SK-N-SH (cell line): ENCODE measurements around the gene VPS11. TPM values are rescaled to one million over a fixed set of nuclear protein-coding genes. Genes with fewer than 3 reads are reported as not detected.
"Not testable (repeated sequence)": the region's sequence is repeated elsewhere in the genome, so short reads cannot be mapped to it uniquely, and the experiment has no call there.

Source experiments
- CTCF ChIA-PET: fragments of 300-600, 350-600 bp; formaldehyde crosslinking; extraction: SDS; loops from one replicate; lab custom pipeline; 2021; lab: Yijun Ruan, JAX
- POLR2A ChIA-PET: fragments of 350-600 bp; sonication (Branson Sonifier 250); formaldehyde crosslinking; extraction: SDS; loops from one replicate; lab custom pipeline; 2020; ENCODE audit warnings: antibody characterized with exemption, inconsistent platforms; lab: Yijun Ruan, JAX
- DNase-seq: peaks from one replicate; pipeline ENCODE4 v3.0.0; 2012
- H2AFZ ChIP-seq: fragments of 200-600 bp; sonication (generic); 2 replicates; pipeline ENCODE4 v1.8.1; 2016; ENCODE audit warnings: antibody characterized with exemption, mild to moderate bottlenecking, low read depth
- H3F3A ChIP-seq: fragments of 200-600 bp; sonication (generic); replicated peaks from 2 replicates; pipeline ENCODE3; 2016; ENCODE audit warnings: antibody characterized with exemption, mild to moderate bottlenecking; ENCODE audit not compliant: insufficient read depth
- H3K27ac ChIP-seq, 2 experiments: fragments of 200-500 bp in 1 of 2; fragments of 200-600 bp in 1 of 2; sonication (Bioruptor generic) in 1 of 2; sonication (generic), shearing (Covaris generic) in 1 of 2; 2 replicates each; pipeline versions ENCODE4 v1.5.1 to v1.6.1; 2014 to 2016; ENCODE audit warnings: low read depth in 2 of 2, inconsistent platforms in 1 of 2, low read length in 1 of 2, mild to moderate bottlenecking in 1 of 2, mixed read lengths in 1 of 2
- H3K27me3 ChIP-seq: fragments of 200-600 bp; sonication (generic), shearing (Covaris generic); 2 replicates; pipeline ENCODE4 v1.6.1; 2016; ENCODE audit warnings: mixed run types; ENCODE audit not compliant: insufficient read depth
- H3K36me3 ChIP-seq, 2 experiments: fragments of 200-500 bp in 1 of 2; fragments of 200-600 bp in 1 of 2; sonication (Bioruptor generic) in 1 of 2; sonication (generic) in 1 of 2; replicated peaks in 1 of 2; 2 replicates each; pipeline versions ENCODE3 to v1.5.1; 2014 to 2016; ENCODE audit warnings: low read length in 1 of 2, mild to moderate bottlenecking in 1 of 2; ENCODE audit not compliant: insufficient read depth in 2 of 2, control insufficient read depth in 1 of 2
- H3K4me1 ChIP-seq, 2 experiments: fragments of 200-500 bp in 1 of 2; fragments of 200-600 bp in 1 of 2; sonication (Bioruptor generic) in 1 of 2; sonication (generic), shearing (Covaris generic) in 1 of 2; 2 replicates each; pipeline versions ENCODE4 v1.5.1 to v1.6.1; 2014 to 2016; ENCODE audit warnings: low read depth in 1 of 2, low read length in 1 of 2, mixed run types in 1 of 2; ENCODE audit not compliant: insufficient read depth in 2 of 2, control insufficient read depth in 1 of 2
- H3K4me2 ChIP-seq: fragments of 200-600 bp; sonication (generic), shearing (Covaris generic); 2 replicates; pipeline ENCODE4 v1.6.1; 2017; ENCODE audit warnings: mixed run types
- H3K4me3 ChIP-seq, 2 experiments: fragments of 200-500 bp in 1 of 2; fragments of 200-600 bp in 1 of 2; sonication (Bioruptor generic) in 1 of 2; sonication (generic), shearing (Covaris generic) in 1 of 2; 2 replicates each; pipeline versions ENCODE4 v1.5.1 to v1.8.1; 2014 to 2016; ENCODE audit warnings: low read depth in 2 of 2, inconsistent platforms in 1 of 2, low read length in 1 of 2, mild to moderate bottlenecking in 1 of 2, mixed read lengths in 1 of 2, moderate library complexity in 1 of 2
- H3K79me2 ChIP-seq: fragments of 200-600 bp; sonication (generic); 2 replicates; pipeline ENCODE4 v1.8.1; 2017; ENCODE audit warnings: mild to moderate bottlenecking; ENCODE audit not compliant: insufficient read depth
- H3K9ac ChIP-seq: fragments of 200-600 bp; sonication (generic); 2 replicates; pipeline ENCODE4 v1.6.1; 2017; ENCODE audit warnings: mixed run types
- H3K9me2 ChIP-seq: fragments of 200-600 bp; sonication (generic); 2 replicates; pipeline ENCODE4 v1.6.1; 2017; ENCODE audit warnings: mixed run types
- H3K9me3 ChIP-seq: fragments of 200-600 bp; sonication (generic); 2 replicates; pipeline ENCODE4 v1.6.1; 2017; ENCODE audit warnings: mixed run types, mild to moderate bottlenecking, moderate library complexity
- H4K20me1 ChIP-seq: fragments of 200-600 bp; sonication (generic); 2 replicates; pipeline ENCODE4 v1.6.1; 2017; ENCODE audit warnings: mild to moderate bottlenecking, mixed run types; ENCODE audit not compliant: insufficient read depth
- CHD2 ChIP-seq: fragments of 150-350 bp; IDR thresholded peaks from 2 replicates; pipeline ENCODE4 v1.6.1; 2018; ENCODE audit warnings: low read length; ENCODE audit not compliant: partially characterized antibody
- ELF1 ChIP-seq: IDR thresholded peaks from 2 replicates; pipeline ENCODE4 v1.4.0; 2012
- EP300 ChIP-seq, 2 experiments: IDR thresholded peaks; 2 replicates each; pipeline versions ENCODE4 v1.4.0 to v1.6.1; 2012; ENCODE audit warnings: borderline replicate concordance in 1 of 2, low read depth in 1 of 2, low read length in 1 of 2
- FOSL2 ChIP-seq: IDR thresholded peaks from 2 replicates; pipeline ENCODE4 v1.4.0; 2012; ENCODE audit warnings: low read depth, mild to moderate bottlenecking, moderate library complexity, borderline replicate concordance
- FOXJ3 ChIP-seq: sonication (generic); formaldehyde crosslinking; IDR thresholded peaks from 2 replicates; pipeline ENCODE4 v1.5.1; 2020; ENCODE audit warnings: mild to moderate bottlenecking, missing genetic modification reagents
- FOXM1 ChIP-seq: IDR thresholded peaks from 2 replicates; pipeline ENCODE4 v1.4.0; 2012; ENCODE audit warnings: low read depth, mild to moderate bottlenecking
- MAX ChIP-seq: IDR thresholded peaks from 2 replicates; pipeline ENCODE4 v1.4.0; 2012; ENCODE audit warnings: low read depth
- MEF2A ChIP-seq: IDR thresholded peaks from 2 replicates; pipeline ENCODE4 v1.4.0; 2012; ENCODE audit warnings: low read depth, borderline replicate concordance
- POLR2AphosphoS5 ChIP-seq: IDR thresholded peaks from 2 replicates; pipeline ENCODE4 v1.6.1; 2012; ENCODE audit warnings: low read depth, low read length
- RFX5 ChIP-seq: IDR thresholded peaks from 2 replicates; pipeline ENCODE4 v1.6.1; 2012; ENCODE audit warnings: mild to moderate bottlenecking, improper control_type of control experiment, low read length
- RXRA ChIP-seq: IDR thresholded peaks from 2 replicates; pipeline ENCODE4 v1.4.0; 2012; ENCODE audit warnings: low read depth, mild to moderate bottlenecking, borderline replicate concordance
- SIN3A ChIP-seq: IDR thresholded peaks from 2 replicates; pipeline ENCODE4 v1.6.1; 2012; ENCODE audit warnings: low read depth, mild to moderate bottlenecking, low read length, moderate library complexity, borderline replicate concordance
- TAF1 ChIP-seq: IDR thresholded peaks from 2 replicates; pipeline ENCODE4 v1.6.1; 2012; ENCODE audit warnings: low read depth, mild to moderate bottlenecking, low read length, moderate library complexity, borderline replicate concordance
- TCF12 ChIP-seq: IDR thresholded peaks from 2 replicates; pipeline ENCODE4 v1.4.0; 2012
- USF1 ChIP-seq: IDR thresholded peaks from 2 replicates; pipeline ENCODE4 v1.4.0; 2012; ENCODE audit warnings: low read depth, borderline replicate concordance
- WGBS: methylation state at CpG from one replicate; pipeline ENCODE4 v1.1.6; 2017; ENCODE audit warnings: low lambda C conversion rate; 5-methylcytosine and 5-hydroxymethylcytosine counted together
- polyA plus RNA-seq, 3 experiments: library from polyadenylated mRNA; depleted of rRNA; stranded (reverse); fragments of >200 nt; gene quantifications; 2 replicates each; pipeline ENCODE4 v1.2.3, GENCODE V29; 2012
- TF ChIP-seq, protein P1 (sequence below): fragments of 150-350 bp; IDR thresholded peaks from 2 replicates; pipeline ENCODE4 v1.6.1; 2016; ENCODE audit warnings: mild to moderate bottlenecking, low read depth, low read length
- TF ChIP-seq, protein P2 (sequence below): fragments of 200-600 bp; sonication (generic); IDR thresholded peaks from 2 replicates; pipeline ENCODE4 v1.6.1; 2017; ENCODE audit warnings: antibody characterized with exemption, mild to moderate bottlenecking, moderate library complexity
- TF ChIP-seq, protein P3 (sequence below): IDR thresholded peaks from 2 replicates; pipeline ENCODE4; 2012

The VPS11 gene
- polyA plus RNA-seq, 1 of the 3 experiments (the other 2 are of a cell fraction), result 14.8 TPM

GRCh38 chr11:119039471-119039870 is 28.1 kb upstream of the VPS11 start:
- H3K36me3 ChIP-seq, H3K4me1 ChIP-seq, POLR2A ChIA-PET, H4K20me1 ChIP-seq, CTCF ChIA-PET, H3K27me3 ChIP-seq, H3K79me2 ChIP-seq, H3F3A ChIP-seq, H3K4me2 ChIP-seq, H3K9me2 ChIP-seq, DNase-seq, H3K27ac ChIP-seq, H3K4me3 ChIP-seq, H3K9me3 ChIP-seq, H2AFZ ChIP-seq, H3K9ac ChIP-seq: not testable (repeated sequence)
- 84% methylated on average over 11 of the region's 11 CpGs for WGBS

DNA sequence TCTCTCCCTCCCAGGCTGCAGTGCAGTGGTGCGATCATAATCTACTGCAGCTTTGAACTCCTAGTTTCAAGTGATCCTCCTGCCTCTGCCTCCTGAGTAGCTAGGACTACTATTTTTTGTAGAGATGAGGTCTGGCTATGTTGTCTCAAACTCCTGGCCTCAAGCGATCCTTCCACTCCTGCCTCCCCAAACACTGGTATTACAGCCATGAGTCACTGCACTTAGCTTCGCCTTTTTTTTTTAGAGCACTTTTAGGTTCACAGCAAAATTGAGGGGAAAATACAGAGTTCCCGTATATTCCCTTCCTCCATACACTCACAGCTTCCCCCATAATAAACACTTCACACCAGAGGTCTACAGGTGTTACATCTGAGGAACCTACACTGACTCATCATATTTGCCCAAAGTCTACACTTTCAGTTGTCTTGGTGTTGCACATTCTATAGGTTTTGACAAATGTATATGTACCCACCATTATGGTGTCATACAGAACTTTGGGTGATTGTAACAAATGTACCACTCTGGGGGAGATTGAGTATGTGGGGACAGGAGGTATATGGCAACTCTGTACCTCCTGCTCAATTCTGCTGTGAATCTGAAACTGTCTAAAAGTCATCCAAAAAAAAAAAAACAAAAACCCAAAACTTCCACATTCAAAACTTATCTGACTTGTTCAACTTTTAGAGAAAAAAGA is 25.6 kb upstream of the VPS11 start:
- Histone ChIP-seq H3K9me3 (no peaks in the 10 kb centered on the region), H3K79me2 (no peaks in the 10 kb centered on the region), H3K4me3 (no peak overlapping the region), H3F3A (no peaks in the 10 kb centered on the region), H3K27ac (no peak overlapping the region), H3K9ac (no peak overlapping the region), H2AFZ (no peak overlapping the region), H4K20me1 (no peaks in the 10 kb centered on the region), H3K27me3 (no peaks in the 10 kb centered on the region), H3K4me1 (no peaks in the 10 kb centered on the region), H3K4me2 (no peak overlapping the region), H3K9me2 (no peaks in the 10 kb centered on the region), H3K36me3 (peaks cover 0 to 13% of the 10 kb centered on the region in 2 experiments)
- DNase-seq, result no peak
- 85% methylated on average over 4 of the region's 4 CpGs for WGBS
- ChIA-PET POLR2A (interaction anchor here (1.0 to 2.4 kb wide), 3 partner anchors 9 to 14 kb away, joined by 4 to 9 read pairs (median 4); no protein-coding TSS in a partner anchor), CTCF (interaction anchor here (0.7 to 1.6 kb wide), 2 partner anchors 16 to 23 kb away, joined by 3 to 4 read pairs; partner anchors contain the start of gene TRAPPC4)
- no peak for TF ChIP-seq MAX
- TF ChIP-seq, protein P1, sequence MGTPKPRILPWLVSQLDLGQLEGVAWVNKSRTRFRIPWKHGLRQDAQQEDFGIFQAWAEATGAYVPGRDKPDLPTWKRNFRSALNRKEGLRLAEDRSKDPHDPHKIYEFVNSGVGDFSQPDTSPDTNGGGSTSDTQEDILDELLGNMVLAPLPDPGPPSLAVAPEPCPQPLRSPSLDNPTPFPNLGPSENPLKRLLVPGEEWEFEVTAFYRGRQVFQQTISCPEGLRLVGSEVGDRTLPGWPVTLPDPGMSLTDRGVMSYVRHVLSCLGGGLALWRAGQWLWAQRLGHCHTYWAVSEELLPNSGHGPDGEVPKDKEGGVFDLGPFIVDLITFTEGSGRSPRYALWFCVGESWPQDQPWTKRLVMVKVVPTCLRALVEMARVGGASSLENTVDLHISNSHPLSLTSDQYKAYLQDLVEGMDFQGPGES, result no peak
- TF ChIP-seq TAF1, result no peak
- no peak for TF ChIP-seq ELF1
- TF ChIP-seq CHD2, result no peak
- TF ChIP-seq FOSL2, result no peak
- no peak for TF ChIP-seq POLR2AphosphoS5
- TF ChIP-seq, protein P2, sequence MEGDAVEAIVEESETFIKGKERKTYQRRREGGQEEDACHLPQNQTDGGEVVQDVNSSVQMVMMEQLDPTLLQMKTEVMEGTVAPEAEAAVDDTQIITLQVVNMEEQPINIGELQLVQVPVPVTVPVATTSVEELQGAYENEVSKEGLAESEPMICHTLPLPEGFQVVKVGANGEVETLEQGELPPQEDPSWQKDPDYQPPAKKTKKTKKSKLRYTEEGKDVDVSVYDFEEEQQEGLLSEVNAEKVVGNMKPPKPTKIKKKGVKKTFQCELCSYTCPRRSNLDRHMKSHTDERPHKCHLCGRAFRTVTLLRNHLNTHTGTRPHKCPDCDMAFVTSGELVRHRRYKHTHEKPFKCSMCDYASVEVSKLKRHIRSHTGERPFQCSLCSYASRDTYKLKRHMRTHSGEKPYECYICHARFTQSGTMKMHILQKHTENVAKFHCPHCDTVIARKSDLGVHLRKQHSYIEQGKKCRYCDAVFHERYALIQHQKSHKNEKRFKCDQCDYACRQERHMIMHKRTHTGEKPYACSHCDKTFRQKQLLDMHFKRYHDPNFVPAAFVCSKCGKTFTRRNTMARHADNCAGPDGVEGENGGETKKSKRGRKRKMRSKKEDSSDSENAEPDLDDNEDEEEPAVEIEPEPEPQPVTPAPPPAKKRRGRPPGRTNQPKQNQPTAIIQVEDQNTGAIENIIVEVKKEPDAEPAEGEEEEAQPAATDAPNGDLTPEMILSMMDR, result no peak
- TF ChIP-seq USF1, result no peak
- no peak for TF ChIP-seq TCF12
- no peak for TF ChIP-seq MEF2A
- no peak for TF ChIP-seq EP300 (IDR thresholded peaks at IDR 0.05; ENCODE audit: borderline replicate concordance in 1 of 2, low read depth in 1 of 2, low read length in 1 of 2)
- TF ChIP-seq, protein P3, sequence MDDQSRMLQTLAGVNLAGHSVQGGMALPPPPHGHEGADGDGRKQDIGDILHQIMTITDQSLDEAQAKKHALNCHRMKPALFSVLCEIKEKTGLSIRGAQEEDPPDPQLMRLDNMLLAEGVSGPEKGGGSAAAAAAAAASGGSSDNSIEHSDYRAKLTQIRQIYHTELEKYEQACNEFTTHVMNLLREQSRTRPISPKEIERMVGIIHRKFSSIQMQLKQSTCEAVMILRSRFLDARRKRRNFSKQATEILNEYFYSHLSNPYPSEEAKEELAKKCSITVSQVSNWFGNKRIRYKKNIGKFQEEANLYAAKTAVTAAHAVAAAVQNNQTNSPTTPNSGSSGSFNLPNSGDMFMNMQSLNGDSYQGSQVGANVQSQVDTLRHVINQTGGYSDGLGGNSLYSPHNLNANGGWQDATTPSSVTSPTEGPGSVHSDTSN, result no peak
- no peak for TF ChIP-seq SIN3A
- no peak for TF ChIP-seq FOXM1
- no peak for TF ChIP-seq RFX5
- no peak for TF ChIP-seq FOXJ3
- no peak for TF ChIP-seq RXRA
